Activated T-cell treated with anti-CD3 and anti-CD28 coated beads for 1 hour (primary cell): ENCODE results near the gene CBFA2T3.

ENCODE experiments used
- DNase-seq: peaks from one replicate; pipeline ENCODE4 v3.0.0-alpha.2; 2020; ENCODE audit warnings: low read depth

CBFA2T3 gene

GRCh38 chr16:88995746-88996535 lies 18.9 kb upstream of the CBFA2T3 start:
- DNase-seq: no peak

GRCh38 chr16:88995194-88995593 lies 18.2 kb upstream of the CBFA2T3 start:
- DNase-seq: no peak

- DNase-seq: no peak
These were observed 17.7 kb upstream of the CBFA2T3 start for GRCh38 chr16:88994695-88995094.

- DNase-seq: no peak
These were observed 17.1 kb upstream of the CBFA2T3 start for GRCh38 chr16:88993946-88994600.

- DNase-seq: no peak
These were observed 16.3 kb upstream of the CBFA2T3 start for GRCh38 chr16:88993166-88993761.

- DNase-seq: no peak
These were observed 15.6 kb upstream of the CBFA2T3 start for GRCh38 chr16:88992351-88993165.

GRCh38 chr16:88991813-88992350 lies 14.9 kb upstream of the CBFA2T3 start:
- DNase-seq: no peak

- no peak for DNase-seq
These were observed 13.0 kb upstream of the CBFA2T3 start for GRCh38 chr16:88989852-88990547.

- no peak for DNase-seq
These were observed 12.2 kb upstream of the CBFA2T3 start for GRCh38 chr16:88988980-88989811.

- DNase-seq: no peak
These were observed 8.5 kb upstream of the CBFA2T3 start for GRCh38 chr16:88985521-88985920.

- no peak for DNase-seq
These were observed 7.0 kb upstream of the CBFA2T3 start for GRCh38 chr16:88983771-88984687.

GRCh38 chr16:88983165-88983564 lies 6.2 kb upstream of the CBFA2T3 start:
- DNase-seq: no peak

- DNase-seq: no peak
These were observed 5.5 kb upstream of the CBFA2T3 start for GRCh38 chr16:88982286-88983084.

- no peak for DNase-seq
These were observed 2.5 kb upstream of the CBFA2T3 start for GRCh38 chr16:88979353-88980015.

GRCh38 chr16:88978608-88979346 lies 1.8 kb upstream of the CBFA2T3 start:
- no peak for DNase-seq

- no peak for DNase-seq
These were observed 1.0 kb upstream of the CBFA2T3 start for GRCh38 chr16:88977812-88978607.
